IPS-15b (cell line): ENCODE measurements around the gene ITPR2.

ENCODE experiments used
- H3K27me3 ChIP-seq: one replicate; pipeline ENCODE4 v1.6.1; 2013; ENCODE audit warnings: low read length; ENCODE audit not compliant: control insufficient read depth, insufficient read depth
- H3K36me3 ChIP-seq: one replicate; pipeline ENCODE4 v1.6.1; 2013; ENCODE audit warnings: low read length; ENCODE audit not compliant: control insufficient read depth, insufficient read depth
- H3K4me1 ChIP-seq: one replicate; pipeline ENCODE4 v1.6.1; 2013; ENCODE audit warnings: mild to moderate bottlenecking, low read length; ENCODE audit not compliant: control insufficient read depth, insufficient read depth
- H3K4me3 ChIP-seq: one replicate; pipeline ENCODE4 v1.5.1; 2013; ENCODE audit warnings: low read depth, low read length
- H3K9ac ChIP-seq: one replicate; pipeline ENCODE4 v1.6.1; 2013; ENCODE audit warnings: low read depth, mild to moderate bottlenecking, low read length
- H3K9me3 ChIP-seq: one replicate; pipeline ENCODE4 v1.6.1; 2013; ENCODE audit warnings: mild to moderate bottlenecking, low read length; ENCODE audit not compliant: control insufficient read depth, insufficient read depth

The ITPR2 gene

GRCh38 chr12:26697217-26697616 is 135.8 kb downstream of the ITPR2 start:
- no peaks in the 10 kb centered on the region for H3K4me1 ChIP-seq
- no peaks in the 10 kb centered on the region for H3K36me3 ChIP-seq
- no peak overlapping the region for H3K9ac ChIP-seq
- H3K4me3 ChIP-seq = no peak overlapping the region
- no peaks in the 10 kb centered on the region for H3K9me3 ChIP-seq
- no peaks in the 10 kb centered on the region for H3K27me3 ChIP-seq

DNA sequence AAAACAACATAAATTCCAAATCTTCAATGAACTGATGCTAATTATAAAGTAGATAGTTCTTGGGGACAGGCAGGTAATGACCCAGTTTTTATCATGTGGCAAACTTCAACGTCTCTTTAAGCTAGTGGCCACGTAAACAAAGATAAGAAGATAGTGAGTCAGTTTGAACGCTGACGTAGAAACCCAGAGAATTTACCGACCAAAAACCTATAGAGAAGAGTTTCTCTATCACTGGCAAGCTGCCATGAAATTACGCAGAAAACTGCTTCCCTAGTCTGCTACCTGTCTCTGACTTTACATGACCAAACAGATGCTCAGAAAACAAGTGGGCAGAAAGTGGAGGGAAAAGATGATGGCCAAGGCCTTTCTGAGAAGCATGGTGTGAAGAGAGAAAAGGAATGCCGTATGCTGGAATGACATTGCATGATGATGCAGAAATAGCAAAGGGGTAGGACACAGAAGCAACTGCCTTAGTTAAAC is 136.3 kb downstream of the ITPR2 start:
- H3K9me3 ChIP-seq = no peaks in the 10 kb centered on the region
- no peaks in the 10 kb centered on the region for H3K4me1 ChIP-seq
- H3K9ac ChIP-seq = no peak overlapping the region
- no peak overlapping the region for H3K4me3 ChIP-seq
- H3K27me3 ChIP-seq = no peaks in the 10 kb centered on the region
- no peaks in the 10 kb centered on the region for H3K36me3 ChIP-seq

- peaks cover 3% of the 10 kb centered on the region for H3K4me1 ChIP-seq
- no peaks in the 10 kb centered on the region for H3K9me3 ChIP-seq
- H3K36me3 ChIP-seq = no peaks in the 10 kb centered on the region
- no peaks in the 10 kb centered on the region for H3K27me3 ChIP-seq
- no peak overlapping the region for H3K4me3 ChIP-seq
- H3K9ac ChIP-seq = no peak overlapping the region
These were observed 136.9 kb downstream of the ITPR2 start for GRCh38 chr12:26696048-26696612.

DNA sequence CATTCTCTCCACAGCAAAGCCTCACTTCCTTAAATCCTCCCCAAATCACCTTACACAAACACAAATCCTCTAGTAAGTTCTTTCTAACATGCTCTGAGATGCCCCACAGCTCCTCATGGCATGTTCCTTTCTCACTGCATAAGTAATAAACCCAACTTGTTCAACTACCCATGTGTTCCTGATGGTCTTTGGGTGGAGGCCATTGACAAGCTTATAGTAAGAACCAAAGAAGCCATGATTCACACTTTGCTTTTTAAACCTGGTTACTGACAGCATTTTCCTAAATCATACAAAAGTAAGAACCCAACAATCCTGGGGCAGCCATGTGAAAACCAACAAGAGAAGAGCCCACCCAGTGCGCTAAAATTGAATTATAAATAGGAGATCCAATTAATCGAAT is 138.6 kb downstream of the ITPR2 start:
- Histone ChIP-seq H3K4me1 (peaks cover 10% of the 10 kb centered on the region), H3K36me3 (no peaks in the 10 kb centered on the region), H3K9ac (no peak overlapping the region), H3K4me3 (no peak overlapping the region), H3K27me3 (no peaks in the 10 kb centered on the region), H3K9me3 (no peaks in the 10 kb centered on the region)

GRCh38 chr12:26692407-26692806 is 140.6 kb downstream of the ITPR2 start:
- H3K9ac ChIP-seq = no peak overlapping the region
- H3K27me3 ChIP-seq = no peaks in the 10 kb centered on the region
- no peak overlapping the region for H3K4me3 ChIP-seq
- peaks cover 10% of the 10 kb centered on the region for H3K4me1 ChIP-seq
- no peaks in the 10 kb centered on the region for H3K9me3 ChIP-seq
- no peaks in the 10 kb centered on the region for H3K36me3 ChIP-seq

DNA sequence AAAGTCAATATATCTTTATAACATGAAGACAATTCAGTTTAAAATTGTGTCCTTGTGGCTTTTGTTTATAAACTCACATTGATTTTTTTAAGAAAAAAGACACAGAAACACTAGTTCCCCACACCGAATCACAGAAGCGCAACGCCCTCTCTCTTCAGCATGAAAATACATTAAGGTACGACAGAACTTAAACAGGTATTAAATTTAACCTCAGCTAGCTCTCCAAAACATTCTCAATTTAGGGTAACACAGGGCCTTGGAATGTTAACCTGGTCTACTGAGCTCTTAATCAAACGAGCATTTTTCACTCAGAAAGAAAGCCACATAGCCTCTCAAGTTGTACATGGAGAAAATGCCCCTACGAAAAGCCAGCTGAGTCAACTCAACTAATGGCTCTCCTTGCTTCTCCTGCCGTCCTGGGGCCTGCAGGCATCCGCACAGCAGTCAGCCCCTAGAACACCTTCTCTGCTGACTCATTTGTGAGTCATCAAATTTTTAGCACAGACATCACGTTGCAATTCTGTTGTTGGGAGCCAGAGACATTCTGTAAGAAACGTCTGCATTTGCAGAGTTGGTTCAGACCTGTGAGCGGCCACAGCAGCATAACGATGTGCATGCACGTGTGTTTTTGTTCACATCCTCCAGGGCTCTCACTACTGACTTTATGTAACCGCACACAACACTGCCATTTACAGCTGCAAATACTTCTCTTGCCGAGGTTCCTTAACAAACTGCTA is 141.6 kb downstream of the ITPR2 start:
- H3K9me3 ChIP-seq = no peaks in the 10 kb centered on the region
- H3K9ac ChIP-seq = no peak overlapping the region
- peaks cover 10% of the 10 kb centered on the region for H3K4me1 ChIP-seq
- no peaks in the 10 kb centered on the region for H3K27me3 ChIP-seq
- H3K36me3 ChIP-seq = no peaks in the 10 kb centered on the region
- no peak overlapping the region for H3K4me3 ChIP-seq

DNA sequence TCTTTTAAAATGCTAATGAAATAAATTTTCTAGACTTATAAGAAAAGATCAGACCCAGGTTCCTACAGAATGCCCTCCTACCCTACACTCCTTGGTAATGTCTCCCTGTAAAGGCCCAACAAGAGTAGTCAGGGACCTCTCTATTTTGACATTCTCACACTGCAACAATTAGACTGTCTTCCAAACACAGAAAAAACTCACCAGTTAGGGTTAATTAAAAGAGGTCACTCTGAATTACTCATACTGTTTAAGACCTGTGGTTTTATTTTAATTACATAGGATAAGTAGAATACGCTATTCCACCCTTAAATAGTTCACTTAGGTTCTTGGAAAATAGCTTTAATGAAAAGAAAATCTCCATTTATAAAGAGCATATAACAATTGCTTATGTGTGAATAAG is 142.4 kb downstream of the ITPR2 start:
- no peaks in the 10 kb centered on the region for H3K9me3 ChIP-seq
- H3K4me3 ChIP-seq = no peak overlapping the region
- H3K27me3 ChIP-seq = no peaks in the 10 kb centered on the region
- no peak overlapping the region for H3K9ac ChIP-seq
- no peaks in the 10 kb centered on the region for H3K36me3 ChIP-seq
- peaks cover 10% of the 10 kb centered on the region for H3K4me1 ChIP-seq

DNA sequence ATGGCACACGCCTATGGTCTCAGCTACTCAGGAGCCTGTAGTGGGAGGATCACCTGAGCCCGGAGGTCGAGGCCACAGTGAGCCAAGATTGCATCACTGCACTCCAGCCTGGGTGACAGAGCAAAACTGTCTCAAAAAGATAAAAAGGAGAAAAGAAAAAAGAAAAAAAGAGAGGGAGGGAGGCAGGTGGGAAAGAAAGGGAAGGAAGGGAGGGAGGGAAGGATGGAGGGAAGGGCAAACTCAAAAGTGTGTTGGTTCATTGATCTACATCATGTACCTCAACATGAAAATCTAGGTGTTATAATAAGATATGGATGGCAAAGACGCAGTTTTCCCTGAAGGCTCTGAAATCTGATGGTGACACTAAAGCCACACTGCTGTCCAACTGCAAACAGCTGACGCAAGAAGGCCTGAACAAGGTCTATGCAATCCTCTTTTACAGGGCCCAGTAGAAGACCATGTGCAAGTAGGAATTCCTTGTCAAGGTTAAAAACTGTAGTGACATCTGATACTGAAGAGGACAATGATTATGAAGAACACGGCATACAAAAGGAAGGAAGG is 143.6 kb downstream of the ITPR2 start:
- peaks cover 10% of the 10 kb centered on the region for H3K4me1 ChIP-seq
- H3K27me3 ChIP-seq = no peaks in the 10 kb centered on the region
- no peak overlapping the region for H3K4me3 ChIP-seq
- no peaks in the 10 kb centered on the region for H3K9me3 ChIP-seq
- no peaks in the 10 kb centered on the region for H3K36me3 ChIP-seq
- no peak overlapping the region for H3K9ac ChIP-seq

- Histone ChIP-seq H3K9ac (no peak overlapping the region), H3K27me3 (no peaks in the 10 kb centered on the region), H3K36me3 (no peaks in the 10 kb centered on the region), H3K9me3 (no peaks in the 10 kb centered on the region), H3K4me1 (peaks cover 10% of the 10 kb centered on the region), H3K4me3 (no peak overlapping the region)
These were observed 144.6 kb downstream of the ITPR2 start for GRCh38 chr12:26688344-26688904.

- no peaks in the 10 kb centered on the region for H3K27me3 ChIP-seq
- peaks cover 10% of the 10 kb centered on the region for H3K4me1 ChIP-seq
- H3K9me3 ChIP-seq = no peaks in the 10 kb centered on the region
- H3K36me3 ChIP-seq = no peaks in the 10 kb centered on the region
- no peak overlapping the region for H3K9ac ChIP-seq
- H3K4me3 ChIP-seq = no peak overlapping the region
These were observed 146.6 kb downstream of the ITPR2 start for GRCh38 chr12:26686408-26686807.

GRCh38 chr12:26684101-26684500 is 148.9 kb downstream of the ITPR2 start:
- no peaks in the 10 kb centered on the region for H3K9me3 ChIP-seq
- H3K4me1 ChIP-seq = peaks cover 6% of the 10 kb centered on the region
- H3K27me3 ChIP-seq = no peaks in the 10 kb centered on the region
- H3K4me3 ChIP-seq = no peak overlapping the region
- H3K9ac ChIP-seq = no peak overlapping the region
- no peaks in the 10 kb centered on the region for H3K36me3 ChIP-seq

GRCh38 chr12:26683443-26683842 is 149.6 kb downstream of the ITPR2 start:
- H3K27me3 ChIP-seq = no peaks in the 10 kb centered on the region
- H3K9ac ChIP-seq = no peak overlapping the region
- H3K36me3 ChIP-seq = no peaks in the 10 kb centered on the region
- no peak overlapping the region for H3K4me3 ChIP-seq
- no peaks in the 10 kb centered on the region for H3K9me3 ChIP-seq
- H3K4me1 ChIP-seq = peaks cover 13% of the 10 kb centered on the region
